H1 (cell line): ENCODE data around the gene TRIM15. TPM values are rescaled to one million over a fixed set of nuclear protein-coding genes. Genes with fewer than 3 reads are reported as not detected.

Experiments used
- CTCF ChIA-PET: fragments of 300-600 bp; sonication (Branson Sonifier 250); formaldehyde crosslinking; loops from one replicate; lab custom pipeline; 2021; ENCODE audit not compliant: partially characterized antibody; lab: Charles Lee
- POLR2A ChIA-PET: fragments of 300-600 bp; sonication (Branson Sonifier 250); formaldehyde crosslinking; loops from one replicate; lab custom pipeline; 2021; ENCODE audit warnings: inconsistent platforms; ENCODE audit not compliant: partially characterized antibody; lab: Charles Lee
- DNase-seq, 2 experiments: peaks; one replicate each; pipeline versions ENCODE4 v3.0.0 to v3.0.0-alpha.2; 2010 to 2022; ENCODE audit warnings: low spot score in 2 of 2, low read depth in 1 of 2, mixed read lengths in 1 of 2
- FAIRE-seq: peaks from 2 replicates; lab custom pipeline; 2011; peaks lifted over from hg19 to GRCh38; lab: Jason Lieb, UNC
- H2AFZ ChIP-seq: 2 replicates; pipeline ENCODE4 v1.8.1; 2012; ENCODE audit warnings: low read length, inconsistent platforms
- H2AK5ac ChIP-seq: 2 replicates; pipeline ENCODE4 v1.6.1; 2013; ENCODE audit warnings: low read depth, low read length
- H2BK120ac ChIP-seq: replicated peaks from 2 replicates; pipeline ENCODE3; 2013; ENCODE audit warnings: low read depth, low read length, inconsistent platforms
- H2BK12ac ChIP-seq: 2 replicates; pipeline ENCODE4 v1.6.1; 2013; ENCODE audit warnings: low read depth, low read length
- H2BK15ac ChIP-seq: 2 replicates; pipeline ENCODE4 v1.6.1; 2013; ENCODE audit warnings: low read length
- H2BK20ac ChIP-seq: 2 replicates; pipeline ENCODE4 v1.6.1; 2013; ENCODE audit warnings: low read length
- H2BK5ac ChIP-seq: 2 replicates; pipeline ENCODE4 v1.6.1; 2013; ENCODE audit warnings: low read depth, low read length
- H3K14ac ChIP-seq: 2 replicates; pipeline ENCODE4 v1.6.1; 2013; ENCODE audit warnings: inconsistent platforms; ENCODE audit not compliant: insufficient read length
- H3K18ac ChIP-seq: 2 replicates; pipeline ENCODE4 v1.6.1; 2013; ENCODE audit warnings: low read length; ENCODE audit errors: extremely low read depth
- H3K23ac ChIP-seq: 2 replicates; pipeline ENCODE4 v1.6.1; 2013; ENCODE audit warnings: inconsistent platforms; ENCODE audit not compliant: insufficient read length
- H3K23me2 ChIP-seq: 2 replicates; pipeline ENCODE4 v1.6.1; 2013; ENCODE audit warnings: low read depth, low read length
- H3K27ac ChIP-seq: 2 replicates; pipeline ENCODE4 v1.6.1; 2011; ENCODE audit warnings: low read depth, low read length, inconsistent platforms
- H3K27me3 ChIP-seq, 4 experiments: replicated peaks in 1 of 4; 1 replicate in 1 of 4; 2 replicates in 3 of 4; pipeline versions ENCODE4 v1.6.1 to v1.8.1; 2011 to 2013; ENCODE audit warnings: low read length in 3 of 4, mild to moderate bottlenecking in 3 of 4, inconsistent platforms in 2 of 4, mixed read lengths in 2 of 4, moderate library complexity in 1 of 4; ENCODE audit not compliant: control insufficient read depth in 3 of 4, insufficient read depth in 3 of 4; ENCODE audit errors: extremely low read depth in 1 of 4
- H3K36me3 ChIP-seq, 4 experiments: 2 replicates each; pipeline versions ENCODE4 v1.6.1 to v1.8.1; 2011 to 2013; ENCODE audit warnings: mild to moderate bottlenecking in 4 of 4, low read length in 3 of 4, moderate library complexity in 2 of 4, control low read depth in 1 of 4, inconsistent platforms in 1 of 4; ENCODE audit not compliant: insufficient read depth in 4 of 4, control insufficient read depth in 2 of 4
- H3K4ac ChIP-seq: replicated peaks from 2 replicates; pipeline ENCODE3; 2013; ENCODE audit warnings: low read length, low read depth, mixed read lengths, inconsistent platforms; ENCODE audit not compliant: insufficient read length
- H3K4me1 ChIP-seq, 4 experiments: replicated peaks in 1 of 4; 1 replicate in 1 of 4; 2 replicates in 3 of 4; pipeline versions ENCODE4 v1.6.1 to v1.8.1; 2011 to 2013; ENCODE audit warnings: low read length in 3 of 4, inconsistent platforms in 2 of 4, mixed read lengths in 1 of 4; ENCODE audit not compliant: insufficient read depth in 4 of 4, control insufficient read depth in 3 of 4
- H3K4me2 ChIP-seq, 2 experiments: 2 replicates each; pipeline versions ENCODE4 v1.6.1 to v1.8.1; 2011 to 2013; ENCODE audit warnings: low read depth in 2 of 2, low read length in 2 of 2, control low read depth in 1 of 2, inconsistent platforms in 1 of 2, mild to moderate bottlenecking in 1 of 2; ENCODE audit not compliant: insufficient read depth in 1 of 2
- H3K4me3 ChIP-seq, 4 experiments: fragments of 200-600, 300-600 bp in 1 of 4; sonication (generic), shearing (Covaris generic), sonication (Bioruptor Twin) in 1 of 4; 2 replicates each; pipeline versions ENCODE4 v1.5.1 to v1.8.1; 2011 to 2016; ENCODE audit warnings: low read length in 4 of 4, low read depth in 3 of 4, control low read depth in 2 of 4, inconsistent platforms in 2 of 4, mild to moderate bottlenecking in 2 of 4, mixed read lengths in 1 of 4, moderate library complexity in 1 of 4; ENCODE audit not compliant: insufficient read depth in 2 of 4; ENCODE audit errors: extremely low read depth in 1 of 4
- H3K56ac ChIP-seq: replicated peaks from 2 replicates; pipeline ENCODE3; 2013; ENCODE audit warnings: low read depth, mild to moderate bottlenecking, mixed read lengths, low read length, inconsistent platforms; ENCODE audit not compliant: insufficient read length
- H3K79me1 ChIP-seq: 2 replicates; pipeline ENCODE4 v1.6.1; 2013; ENCODE audit warnings: low read depth, low read length, control low read depth
- H3K79me2 ChIP-seq, 2 experiments: 2 replicates each; pipeline versions ENCODE4 v1.6.1 to v1.8.1; 2012 to 2013; ENCODE audit warnings: low read length in 2 of 2, mild to moderate bottlenecking in 2 of 2, inconsistent platforms in 1 of 2; ENCODE audit not compliant: insufficient read depth in 2 of 2, control insufficient read depth in 1 of 2
- H3K9ac ChIP-seq, 4 experiments: replicated peaks in 1 of 4; 1 replicate in 1 of 4; 2 replicates in 3 of 4; pipeline versions ENCODE4 v1.6.1 to v1.8.1; 2011 to 2013; ENCODE audit warnings: low read depth in 3 of 4, low read length in 3 of 4, control low read depth in 2 of 4, mild to moderate bottlenecking in 2 of 4, moderate library complexity in 2 of 4, inconsistent platforms in 1 of 4; ENCODE audit errors: extremely low read depth in 1 of 4
- H3K9me3 ChIP-seq, 2 experiments: 2 replicates each; pipeline versions ENCODE4 v1.6.1 to v1.8.1; 2012 to 2013; ENCODE audit warnings: mild to moderate bottlenecking in 2 of 2, moderate library complexity in 2 of 2, control low read depth in 1 of 2, inconsistent platforms in 1 of 2, low read depth in 1 of 2, low read length in 1 of 2, mixed read lengths in 1 of 2; ENCODE audit not compliant: insufficient read depth in 2 of 2
- H4K20me1 ChIP-seq, 2 experiments: replicated peaks in 1 of 2; 2 replicates each; pipeline versions ENCODE3 to v1.8.1; 2011 to 2013; ENCODE audit warnings: inconsistent platforms in 2 of 2, low read length in 2 of 2, mild to moderate bottlenecking in 1 of 2; ENCODE audit not compliant: insufficient read depth in 2 of 2, control insufficient read depth in 1 of 2
- H4K5ac ChIP-seq: 2 replicates; pipeline ENCODE4 v1.6.1; 2013; ENCODE audit warnings: low read length, low read depth, mixed read lengths, inconsistent platforms; ENCODE audit not compliant: insufficient read length
- H4K8ac ChIP-seq: 2 replicates; pipeline ENCODE4 v1.8.0; 2013; ENCODE audit warnings: mild to moderate bottlenecking, moderate library complexity, low read length, inconsistent platforms; ENCODE audit not compliant: insufficient read depth; ENCODE audit errors: extremely low read depth
- H4K91ac ChIP-seq: replicated peaks from 2 replicates; pipeline ENCODE3; 2013; ENCODE audit warnings: low read length, mixed read lengths, inconsistent platforms; ENCODE audit not compliant: insufficient read length
- BCL11A ChIP-seq, 2 experiments: IDR thresholded peaks; one replicate each; pipeline ENCODE4 v1.6.1; 2011; ENCODE audit warnings: low read depth in 2 of 2, low read length in 2 of 2, mild to moderate bottlenecking in 2 of 2
- CBX8 ChIP-seq: fragments of 300-800, 300-1000 bp; sonication (generic); IDR thresholded peaks from 2 replicates; pipeline ENCODE4 v1.7.1; 2016; ENCODE audit warnings: low read depth, low read length, borderline replicate concordance
- WGBS, 2 experiments: shearing (Covaris generic) in 1 of 2; methylation state at CpG; one replicate each; pipeline versions ENCODE4 v1.1.6 to v1.1.7; 2013 to 2015; ENCODE audit warnings: low lambda C conversion rate in 2 of 2, mixed read lengths in 2 of 2, inconsistent platforms in 1 of 2, low coverage in 1 of 2, missing lambda C conversion rate in 1 of 2; ENCODE audit not compliant: insufficient replicate concordance in 2 of 2, insufficient coverage in 1 of 2, insufficient read length in 1 of 2; ENCODE audit errors: extremely low coverage in 1 of 2, missing lambda C conversion rate in 1 of 2; 5-methylcytosine and 5-hydroxymethylcytosine counted together
- polyA plus RNA-seq, 7 experiments: library from polyadenylated mRNA; depleted of rRNA in 3 of 7; stranded (reverse) in 5 of 7; unstranded in 2 of 7; fragments of >200 nt in 5 of 7; fragments of 200-250 nt in 2 of 7; gene quantifications; 1 replicate in 5 of 7; 2 replicates in 1 of 7; 4 replicates in 1 of 7; pipeline versions ENCODE4 v1.2.1 to v1.2.3, GENCODE V29; 2011 to 2013; ENCODE audit warnings: missing spikeins in 2 of 7, mixed read lengths in 2 of 7
- total RNA-seq: library from RNA; stranded (reverse); fragmentation: NEBNext Ultra II Directional; extraction: Animal tissue kit (Norgen Biotek cat#: 25700); gene quantifications from 2 replicates; pipeline ENCODE4 v1.2.1, GENCODE V29; 2021

TRIM15 gene
- total and polyA plus RNA-seq, 2 of the 8 experiments (the other 6 are each of a cell fraction or from before 2014, with no cell fraction given), result 0.18 to 0.48 TPM

GRCh38 chr6:30156774-30157173 is 6.6 kb upstream of the TRIM15 start:
- Histone ChIP-seq H3K4me3 (no peak overlapping the region), H3K9me3 (no peaks in the 10 kb centered on the region), H3K4me2 (no peak overlapping the region), H4K5ac (no peak overlapping the region), H3K23ac (no peak overlapping the region), H3K4ac (no peak overlapping the region), H2AK5ac (no peak overlapping the region), H3K18ac (no peak overlapping the region), H3K36me3 (no peaks in the 10 kb centered on the region), H4K20me1 (no peaks in the 10 kb centered on the region), H2BK12ac (no peak overlapping the region), H4K91ac (no peak overlapping the region), H3K4me1 (no peaks in the 10 kb centered on the region), H3K79me1 (no peaks in the 10 kb centered on the region), H3K27ac (no peak overlapping the region), H3K9ac (no peak overlapping the region), H3K23me2 (no peaks in the 10 kb centered on the region), H2BK15ac (no peak overlapping the region), H3K14ac (no peak overlapping the region), H3K56ac (no peak overlapping the region), H2AFZ (no peak overlapping the region), H2BK5ac (no peak overlapping the region), H4K8ac (no peak overlapping the region), H2BK120ac (no peak overlapping the region), H3K79me2 (no peaks in the 10 kb centered on the region), H2BK20ac (no peak overlapping the region), H3K27me3 (peaks cover 0 to 4% (median 1%) of the 10 kb centered on the region in 4 experiments; a peak in 3 of 7 replicates)
- WGBS, 2 experiments, result 91% methylated on average over 9 of the region's 9 CpGs; no CpG with 5 or more reads in 1 of the 2 experiments
- POLR2A ChIA-PET, result no interaction called here
- no peak for FAIRE-seq
- no peak for DNase-seq
- CTCF ChIA-PET, result interaction anchor here (0.7 to 1.6 kb wide), 3 partner anchors 11 to 254 kb away, joined by 3 to 4 read pairs (median 3); no protein-coding TSS in a partner anchor
- no peak for TF ChIP-seq CBX8
- no peak for TF ChIP-seq BCL11A (IDR thresholded peaks at IDR 0.05; ENCODE audit: low read depth in 2 of 2, low read length in 2 of 2)
